LoVo (cell line): Measurements from ENCODE around the gene HMGCS2.
"Not testable (repeated sequence)": the region's sequence is repeated elsewhere in the genome, so short reads cannot be mapped to it uniquely, and the experiment has no call there.

Experiments used
- DNase-seq: peaks from one replicate; pipeline ENCODE4 v3.0.0-alpha.2; 2016; ENCODE audit warnings: low spot score

Gene HMGCS2

GRCh38 chr1:119787776-119788175 lies 19.1 kb upstream of the HMGCS2 start:
- DNase-seq, result no peak

- not testable (repeated sequence) for DNase-seq
These were observed 17.9 kb upstream of the HMGCS2 start for GRCh38 chr1:119786473-119787050.

GRCh38 chr1:119786046-119786445 lies 17.3 kb upstream of the HMGCS2 start:
- DNase-seq, result not testable (repeated sequence)

GRCh38 chr1:119784191-119784781 lies 15.6 kb upstream of the HMGCS2 start:
- no peak for DNase-seq

GRCh38 chr1:119783354-119784185 lies 14.9 kb upstream of the HMGCS2 start:
- no peak for DNase-seq

GRCh38 chr1:119782631-119783325 lies 14.1 kb upstream of the HMGCS2 start:
- peak; percentile 55 for DNase-seq

- no peak for DNase-seq
These were observed 12.9 kb upstream of the HMGCS2 start for GRCh38 chr1:119781434-119782210.

- DNase-seq, result peak; percentile 77
These were observed 11.2 kb upstream of the HMGCS2 start for GRCh38 chr1:119779869-119780356.

GRCh38 chr1:119778886-119779560 lies 10.3 kb upstream of the HMGCS2 start:
- no peak for DNase-seq

- DNase-seq, result no peak
These were observed 9.7 kb upstream of the HMGCS2 start for GRCh38 chr1:119778359-119778758.

- peak; percentile 74 for DNase-seq
These were observed 6.2 kb upstream of the HMGCS2 start for GRCh38 chr1:119774746-119775490.

GRCh38 chr1:119773711-119774241 lies 5.1 kb upstream of the HMGCS2 start:
- DNase-seq, result peak; percentile 83

- DNase-seq, result no peak
These were observed 3.6 kb upstream of the HMGCS2 start for GRCh38 chr1:119772298-119772697.

- DNase-seq, result no peak
These were observed 3.1 kb upstream of the HMGCS2 start for GRCh38 chr1:119771770-119772169.

- DNase-seq, result no peak
These were observed 2.3 kb upstream of the HMGCS2 start for GRCh38 chr1:119771016-119771415.

- DNase-seq, result no peak
These were observed 1.2 kb downstream of the HMGCS2 start for GRCh38 chr1:119767486-119767885.

GRCh38 chr1:119766374-119766794 lies 2.3 kb downstream of the HMGCS2 start:
- DNase-seq, result no peak

- no peak for DNase-seq
These were observed 4.5 kb downstream of the HMGCS2 start for GRCh38 chr1:119764220-119764619.

- DNase-seq, result no peak
These were observed 5.8 kb downstream of the HMGCS2 start for GRCh38 chr1:119762953-119763352.

GRCh38 chr1:119762409-119762808 lies 6.3 kb downstream of the HMGCS2 start:
- DNase-seq, result no peak
